GM10266 (cell line): ENCODE results near the gene BFSP2.

Experiments
- DNase-seq: peaks from one replicate; pipeline ENCODE4 v3.0.0; 2012; ENCODE audit errors: extremely low spot score
- CTCF ChIP-seq: IDR thresholded peaks from 2 replicates; pipeline ENCODE4 v1.5.1; 2012; ENCODE audit warnings: mild to moderate bottlenecking, low read depth; ENCODE audit not compliant: control insufficient read depth, insufficient read depth; ENCODE audit errors: missing control alignments

BFSP2 gene

GRCh38 chr3:133374708-133375402 is 25.0 kb upstream of the BFSP2 start:
- DNase-seq, result no peak

GRCh38 chr3:133375403-133375745 is 24.5 kb upstream of the BFSP2 start:
- no peak for DNase-seq
- TF ChIP-seq CTCF, result no peak

More at GRCh38 chr3:133374708-133375402, 25.0 kb upstream of the BFSP2 start:
- TF ChIP-seq CTCF, result no peak

- DNase-seq, result no peak
- no peak for TF ChIP-seq CTCF
Observed at GRCh38 chr3:133376810-133377209, 23.0 kb upstream of the BFSP2 start.

- peak; percentile 49 for TF ChIP-seq CTCF
- DNase-seq, result peak; percentile 52
Observed at GRCh38 chr3:133377396-133377795, 22.5 kb upstream of the BFSP2 start.

- TF ChIP-seq CTCF, result no peak
- no peak for DNase-seq
Observed at GRCh38 chr3:133379926-133380325, 19.9 kb upstream of the BFSP2 start.

- no peak for TF ChIP-seq CTCF
- DNase-seq, result no peak
Observed at GRCh38 chr3:133380481-133381225, 19.2 kb upstream of the BFSP2 start.
